ENCODE measurements around the gene DRC7.
A peak's percentile ranks its signal among the peaks of the same experiment; 100 is the strongest.

Gene DRC7

DNA sequence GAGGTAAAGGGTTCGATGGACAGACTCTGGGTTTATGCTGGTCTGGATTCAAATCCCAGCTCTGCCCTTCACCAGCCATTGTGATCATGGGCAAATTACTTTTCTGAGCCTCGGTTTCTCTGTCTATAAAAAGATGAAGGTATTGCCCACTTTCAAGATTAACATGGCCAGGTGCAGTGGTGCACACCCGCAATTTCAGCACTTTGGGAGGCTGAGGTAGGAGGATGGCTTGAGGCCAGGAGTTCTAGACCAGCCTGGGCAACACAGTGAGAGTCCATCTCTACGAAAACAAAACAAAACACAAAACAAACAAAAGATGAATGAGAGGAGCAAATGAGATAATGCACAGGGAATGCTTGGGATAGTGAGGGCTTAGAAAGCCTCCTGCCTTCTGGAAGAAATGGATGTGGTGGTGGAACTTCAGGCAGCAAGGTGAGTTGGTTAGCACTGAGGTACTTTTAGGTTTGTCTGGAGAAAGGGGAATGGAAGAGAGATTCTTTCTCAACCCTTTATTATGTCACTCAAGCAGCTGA lies 18.0 kb upstream of the DRC7 start:
- no peak for DNase-seq (ENCODE audit: low spot score)

DNA sequence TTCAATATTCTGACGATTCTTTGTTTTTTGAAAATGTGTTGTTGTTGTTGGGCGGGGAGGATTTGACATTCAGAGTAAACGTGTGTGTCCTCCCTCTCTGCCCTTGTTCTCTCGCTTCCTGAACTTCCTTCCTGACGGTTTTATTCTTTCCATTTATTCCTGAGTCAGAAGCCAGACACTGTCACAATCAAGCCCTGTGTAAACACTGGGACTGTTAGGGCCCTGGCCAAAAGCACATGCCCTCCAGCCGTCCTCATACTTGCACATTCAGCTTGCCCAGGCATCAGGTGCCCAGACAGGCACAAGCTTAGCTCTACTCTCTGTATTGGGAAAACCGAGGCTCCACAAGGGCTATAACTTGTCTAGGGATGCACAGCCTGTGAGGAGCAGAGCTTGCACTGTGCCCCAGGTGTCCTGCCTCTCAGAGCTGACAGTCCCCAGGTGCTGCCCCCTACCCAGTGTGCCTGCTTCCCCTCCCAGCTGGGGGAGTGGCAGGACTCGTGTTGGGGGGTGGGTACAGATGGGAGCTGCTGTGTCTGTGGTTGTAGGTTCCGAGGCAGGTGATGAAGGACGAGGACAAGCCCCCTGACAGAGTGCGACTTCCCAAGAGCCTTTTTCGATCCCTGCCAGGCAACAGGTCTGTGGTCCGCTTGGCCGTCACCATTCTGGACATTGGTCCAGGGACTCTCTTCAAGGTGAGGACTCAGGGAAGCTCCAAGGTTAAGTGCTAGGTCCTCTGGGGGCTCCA lies 16.8 kb upstream of the DRC7 start:
- no peak for DNase-seq (ENCODE audit: low spot score)

DNA sequence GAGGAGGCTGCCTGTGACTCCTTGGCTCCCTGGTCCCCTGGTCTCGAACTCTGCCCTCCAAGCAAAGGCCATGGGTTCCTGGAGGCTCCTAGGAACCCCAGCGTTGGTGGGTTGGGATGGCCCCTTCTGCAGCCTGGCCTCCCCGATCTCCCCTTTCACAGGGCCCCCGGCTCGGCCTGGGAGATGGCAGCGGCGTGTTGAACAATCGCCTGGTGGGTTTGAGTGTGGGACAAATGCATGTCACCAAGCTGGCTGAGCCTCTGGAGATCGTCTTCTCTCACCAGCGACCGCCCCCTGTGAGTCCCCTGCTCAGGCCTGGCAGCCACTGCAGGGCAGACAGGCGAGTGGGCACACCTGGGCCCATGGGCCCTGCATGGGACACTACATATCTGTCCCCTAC lies 15.6 kb upstream of the DRC7 start:
- DNase-seq (ENCODE audit: low spot score) = no peak

DNA sequence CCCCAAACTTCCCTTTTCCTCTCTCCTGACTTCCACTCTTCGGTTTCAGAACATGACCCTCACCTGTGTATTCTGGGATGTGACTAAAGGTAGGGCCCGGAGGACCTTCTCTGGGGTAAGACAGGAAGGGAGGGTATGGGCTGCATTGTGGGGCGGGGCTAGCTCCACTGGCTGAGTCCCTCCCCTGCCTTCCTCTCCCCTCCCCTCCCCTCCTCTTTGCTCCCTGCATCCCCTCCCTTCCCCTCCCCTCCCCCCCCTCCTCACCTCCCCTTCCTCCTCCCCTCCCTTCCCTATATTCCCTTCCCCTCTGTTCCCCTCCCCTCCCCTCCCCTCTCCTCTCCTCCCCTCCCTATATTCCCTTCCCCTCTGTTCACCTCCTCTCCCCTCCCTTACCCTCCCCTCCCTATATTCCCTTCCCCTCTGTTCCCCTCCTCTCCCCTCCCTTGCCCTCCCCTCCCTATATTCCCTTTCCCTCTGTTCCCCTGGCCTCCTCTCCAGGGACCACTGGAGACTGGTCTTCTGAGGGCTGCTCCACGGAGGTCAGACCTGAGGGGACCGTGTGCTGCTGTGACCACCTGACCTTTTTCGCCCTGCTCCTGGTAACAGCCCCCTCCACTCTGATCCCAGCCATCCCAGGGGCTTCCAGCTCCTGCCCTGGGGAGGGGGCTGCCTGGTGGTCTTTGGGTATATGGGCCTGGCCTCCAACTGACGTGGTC lies 14.7 kb upstream of the DRC7 start:
- DNase-seq (ENCODE audit: low spot score) = no peak

DNA sequence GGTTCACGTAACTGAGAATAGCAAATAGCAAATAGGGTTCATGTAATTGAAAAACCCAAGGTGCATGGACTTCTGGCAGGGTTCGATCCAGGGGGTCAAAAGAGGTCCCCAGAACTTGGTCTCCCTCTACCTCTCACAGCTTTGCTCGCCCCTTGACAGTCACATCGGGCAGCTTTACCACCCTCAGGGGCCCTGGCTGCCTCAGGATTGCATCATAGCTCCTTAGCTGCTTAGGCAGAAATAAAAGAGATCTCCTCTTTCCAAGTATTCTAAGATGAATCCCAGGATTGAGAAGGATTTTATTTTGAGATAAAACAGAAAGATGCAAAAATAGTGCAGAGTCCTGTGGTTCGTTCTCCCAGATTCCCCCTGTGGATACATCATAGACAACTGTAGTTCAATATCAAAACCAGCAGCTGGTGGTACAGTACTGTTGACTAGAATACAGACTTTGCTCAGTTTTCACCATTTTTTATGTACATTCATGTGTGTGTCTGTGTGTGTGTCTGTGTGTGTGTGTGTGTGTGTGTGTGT lies 13.7 kb upstream of the DRC7 start:
- DNase-seq (ENCODE audit: low spot score) = no peak

DNA sequence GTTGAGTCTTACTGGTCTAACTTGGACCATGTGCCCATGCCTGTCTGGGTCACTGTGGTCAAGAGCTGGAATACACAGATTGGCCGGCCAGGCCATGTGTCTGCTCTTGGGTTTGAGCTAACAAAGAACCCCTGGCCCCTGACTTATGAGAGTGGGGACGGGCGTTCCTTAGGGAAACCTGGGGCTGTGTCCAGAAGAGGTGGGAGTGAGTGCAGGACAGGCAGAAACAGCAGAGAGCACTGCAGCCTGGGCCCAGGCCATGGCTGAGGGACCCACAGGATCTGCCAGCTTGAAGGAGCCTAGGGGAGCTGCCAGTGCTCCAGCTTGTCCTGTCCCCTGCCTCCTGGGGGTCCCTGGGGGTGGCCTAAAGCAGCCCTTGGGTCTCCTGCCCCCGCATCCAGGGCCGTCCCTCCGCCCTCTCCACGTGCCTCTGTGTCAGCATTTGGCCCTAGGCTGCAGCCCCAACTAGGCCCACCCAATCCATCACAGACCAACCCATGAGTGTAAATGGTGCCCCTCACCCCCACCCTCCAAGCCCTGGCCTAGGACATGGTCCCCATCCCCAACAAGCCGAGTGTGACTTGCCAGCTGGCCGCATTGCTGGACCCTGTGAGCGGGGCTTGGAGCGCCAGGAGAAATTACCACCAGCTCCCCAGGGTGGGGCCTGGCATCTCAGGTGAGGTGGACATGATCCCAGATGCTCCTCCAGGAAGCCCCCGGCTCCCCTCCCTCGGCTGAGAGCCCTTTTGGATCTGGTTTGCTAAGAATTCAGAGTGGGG lies 12.5 kb upstream of the DRC7 start:
- DNase-seq (ENCODE audit: low spot score) = no peak

DNA sequence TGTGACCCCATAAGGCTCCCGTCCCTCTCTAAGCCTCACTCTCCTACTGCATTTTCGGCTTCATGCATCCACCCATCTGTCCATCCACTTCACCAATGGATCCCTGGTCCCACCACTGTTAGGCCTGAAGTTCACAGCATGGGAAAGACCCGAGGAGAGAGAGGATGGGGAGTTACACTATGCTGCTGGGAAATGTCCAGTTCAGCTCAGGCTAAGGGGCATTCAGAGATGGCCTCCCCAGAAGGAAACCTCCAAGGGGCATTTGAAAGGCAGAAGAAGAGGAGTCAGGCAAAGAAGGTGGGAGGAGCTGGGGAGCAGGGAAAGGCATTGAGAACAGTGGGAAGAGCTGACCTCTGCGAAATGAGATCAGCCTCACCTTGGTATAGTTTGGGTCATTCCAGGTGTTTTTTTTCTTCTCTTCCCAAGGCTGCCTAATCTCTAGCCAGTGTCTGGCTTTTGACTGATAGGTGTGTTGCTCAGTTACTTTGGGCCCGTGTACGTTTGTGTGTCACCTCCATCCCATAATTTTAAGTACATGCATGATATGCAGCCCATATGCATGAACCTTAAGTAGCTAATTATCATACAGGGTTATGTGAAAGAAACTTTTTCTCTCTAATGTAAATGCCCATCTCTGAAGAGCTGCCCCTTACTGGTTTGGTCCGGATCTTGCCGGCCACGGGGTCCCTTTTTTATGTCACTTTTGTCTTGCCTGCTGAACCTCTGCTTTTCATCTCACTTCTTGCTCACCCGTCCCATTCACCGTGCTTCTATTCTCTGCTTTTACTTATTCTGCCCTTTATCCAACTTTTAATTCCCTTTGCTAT lies 11.6 kb upstream of the DRC7 start:
- DNase-seq (ENCODE audit: low spot score) = peak; percentile 18

DNA sequence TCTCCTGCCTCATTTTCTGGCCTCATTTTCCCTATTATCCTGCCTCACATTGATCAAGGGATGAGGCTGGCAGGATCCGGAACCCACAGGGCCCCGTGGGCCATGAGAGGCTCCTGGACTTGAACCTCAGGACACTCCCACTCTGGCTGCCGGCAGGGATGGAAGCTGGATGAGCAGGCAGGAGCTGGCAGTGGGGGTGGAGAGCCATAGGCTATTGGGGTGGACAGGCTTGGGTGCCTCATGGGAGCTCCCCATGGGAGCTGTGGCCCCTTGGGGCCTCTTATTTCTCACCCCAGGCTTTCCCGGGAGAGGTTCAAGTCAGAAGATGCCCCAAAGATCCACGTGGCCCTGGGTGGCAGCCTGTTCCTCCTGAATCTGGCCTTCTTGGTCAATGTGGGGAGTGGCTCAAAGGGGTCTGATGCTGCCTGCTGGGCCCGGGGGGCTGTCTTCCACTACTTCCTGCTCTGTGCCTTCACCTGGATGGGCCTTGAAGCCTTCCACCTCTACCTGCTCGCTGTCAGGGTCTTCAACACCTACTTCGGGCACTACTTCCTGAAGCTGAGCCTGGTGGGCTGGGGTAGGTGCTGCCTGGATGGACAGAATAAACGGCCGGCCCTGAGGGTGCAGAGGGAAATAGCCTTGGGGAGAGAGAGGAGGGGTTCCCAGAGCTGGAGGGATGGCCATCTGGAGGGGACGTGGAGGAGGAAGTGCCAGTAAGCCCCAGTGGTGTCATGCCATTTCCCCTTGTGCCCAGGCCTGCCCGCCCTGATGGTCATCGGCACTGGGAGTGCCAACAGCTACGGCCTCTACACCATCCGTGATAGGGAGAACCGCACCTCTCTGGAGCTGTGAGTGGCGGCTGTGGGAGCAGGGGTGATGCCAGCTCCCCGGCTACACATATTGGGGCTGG lies 10.7 kb upstream of the DRC7 start:
- no peak for DNase-seq (ENCODE audit: low spot score)

DNA sequence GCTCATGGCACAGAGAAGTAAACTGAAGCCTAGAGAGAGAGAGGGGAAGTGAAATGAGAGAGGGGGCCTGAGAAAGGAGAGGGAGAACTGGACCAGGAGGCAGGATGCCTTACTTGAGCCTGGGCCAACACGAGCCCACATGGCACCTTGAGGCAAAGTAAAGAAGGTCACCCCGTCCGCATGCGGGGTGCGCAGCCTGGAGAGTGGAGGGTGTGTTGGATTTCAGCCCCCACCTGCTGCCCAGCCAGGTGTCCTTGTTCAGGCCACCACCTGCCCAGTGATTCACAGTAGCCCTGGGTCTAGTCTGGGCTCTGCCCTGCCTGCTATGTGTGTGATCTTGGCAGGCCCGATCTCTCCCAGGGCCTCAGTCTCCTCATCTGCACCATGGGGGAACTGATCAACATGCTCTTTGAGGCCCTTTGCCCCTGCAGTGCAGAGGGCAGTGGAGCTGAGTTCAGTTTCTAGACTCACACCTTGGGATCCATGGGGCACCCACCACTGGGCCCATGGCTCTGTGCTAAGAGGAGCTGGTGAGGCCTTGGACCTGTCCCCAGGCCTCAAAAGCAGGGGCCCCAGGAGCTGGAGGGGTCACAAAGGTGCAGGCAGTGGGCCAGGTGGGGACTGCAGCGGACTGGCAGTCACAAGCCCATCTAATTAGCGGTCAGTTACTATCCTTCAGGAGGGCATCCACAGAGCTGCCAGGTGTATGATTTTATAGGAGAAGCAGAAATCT lies 9.8 kb upstream of the DRC7 start:
- no peak for DNase-seq (ENCODE audit: low spot score)

DNA sequence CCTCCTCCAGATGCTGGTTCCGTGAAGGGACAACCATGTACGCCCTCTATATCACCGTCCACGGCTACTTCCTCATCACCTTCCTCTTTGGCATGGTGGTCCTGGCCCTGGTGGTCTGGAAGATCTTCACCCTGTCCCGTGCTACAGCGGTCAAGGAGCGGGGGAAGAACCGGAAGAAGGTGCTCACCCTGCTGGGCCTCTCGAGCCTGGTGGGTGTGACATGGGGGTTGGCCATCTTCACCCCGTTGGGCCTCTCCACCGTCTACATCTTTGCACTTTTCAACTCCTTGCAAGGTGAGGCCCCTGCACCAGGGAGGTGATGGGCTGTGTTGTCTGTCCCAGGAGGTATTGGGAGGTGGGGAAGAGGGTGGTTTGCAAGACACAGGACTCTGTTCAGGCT lies 9.0 kb upstream of the DRC7 start:
- no peak for DNase-seq (ENCODE audit: low spot score)

DNA sequence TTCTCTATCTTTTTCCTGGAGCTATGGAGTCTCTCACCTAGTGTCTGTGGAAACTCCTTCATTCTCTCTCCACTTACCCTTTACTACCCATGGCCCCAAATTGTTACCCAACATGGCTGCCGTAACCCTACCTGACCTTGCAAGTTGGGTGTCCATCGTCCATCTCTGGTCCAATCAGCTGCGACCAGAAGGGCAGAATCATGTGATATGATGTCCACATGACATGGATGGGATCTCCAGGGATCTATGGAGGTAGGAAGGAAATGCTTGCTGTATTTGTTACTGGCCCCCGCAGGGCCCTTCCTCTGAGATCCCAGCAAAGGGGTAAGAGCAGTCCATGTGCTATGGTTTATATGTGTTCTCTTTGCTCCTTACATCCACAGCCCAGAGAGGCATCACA lies 8.0 kb upstream of the DRC7 start:
- no peak for DNase-seq (ENCODE audit: low spot score)

DNA sequence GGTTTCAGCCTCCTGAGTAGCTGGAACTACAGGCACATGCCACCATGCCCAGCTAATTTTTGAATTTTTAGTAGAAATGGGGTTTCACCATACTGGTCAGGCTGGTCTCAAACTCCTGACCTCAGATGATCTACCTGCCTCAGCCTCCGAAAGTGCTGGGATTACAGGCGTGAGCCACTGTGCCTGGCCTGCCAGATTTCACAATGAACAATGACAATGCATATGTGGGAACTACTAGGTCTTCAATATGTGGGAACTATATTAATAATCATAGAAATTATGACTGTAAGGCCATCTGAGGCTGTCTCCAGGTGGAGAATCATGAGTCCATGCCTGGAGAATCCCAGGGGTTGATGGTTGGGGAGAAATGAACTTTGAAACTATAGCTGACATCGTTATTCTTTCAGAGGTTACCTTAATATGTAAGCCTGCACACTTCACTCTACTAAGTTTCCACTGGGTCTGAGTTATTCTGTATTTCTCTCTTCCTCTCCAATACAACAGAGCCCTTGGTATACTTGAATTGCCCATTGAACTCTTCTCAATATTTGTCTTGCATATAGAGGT lies 7.2 kb upstream of the DRC7 start:
- no peak for DNase-seq (ENCODE audit: low spot score)

DNA sequence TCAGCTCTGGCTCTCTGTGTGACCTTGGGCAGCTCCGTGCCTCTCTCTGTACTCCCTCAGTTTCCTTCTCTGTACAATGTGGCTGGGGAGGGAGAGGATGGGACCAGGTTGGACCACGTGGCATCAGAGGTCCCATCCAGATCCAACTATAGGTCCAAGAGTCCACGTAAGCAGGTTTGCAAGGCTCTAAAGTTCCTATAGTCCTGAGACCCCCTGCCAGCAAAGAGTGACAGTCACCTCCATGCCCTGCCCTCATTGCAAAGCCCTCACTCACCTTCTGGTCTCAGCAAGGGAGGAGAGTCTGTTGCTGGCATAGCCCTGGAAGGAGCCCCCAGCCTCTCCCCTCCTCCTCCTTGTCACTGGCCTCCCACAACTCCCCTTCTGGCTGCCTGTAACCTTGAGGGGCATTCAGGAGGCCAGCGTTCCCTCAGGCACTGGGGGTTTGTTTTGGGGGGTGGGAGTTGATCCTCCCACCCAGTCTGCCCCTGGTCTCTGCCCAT lies 6.1 kb upstream of the DRC7 start:
- DNase-seq (ENCODE audit: low spot score) = no peak

DNA sequence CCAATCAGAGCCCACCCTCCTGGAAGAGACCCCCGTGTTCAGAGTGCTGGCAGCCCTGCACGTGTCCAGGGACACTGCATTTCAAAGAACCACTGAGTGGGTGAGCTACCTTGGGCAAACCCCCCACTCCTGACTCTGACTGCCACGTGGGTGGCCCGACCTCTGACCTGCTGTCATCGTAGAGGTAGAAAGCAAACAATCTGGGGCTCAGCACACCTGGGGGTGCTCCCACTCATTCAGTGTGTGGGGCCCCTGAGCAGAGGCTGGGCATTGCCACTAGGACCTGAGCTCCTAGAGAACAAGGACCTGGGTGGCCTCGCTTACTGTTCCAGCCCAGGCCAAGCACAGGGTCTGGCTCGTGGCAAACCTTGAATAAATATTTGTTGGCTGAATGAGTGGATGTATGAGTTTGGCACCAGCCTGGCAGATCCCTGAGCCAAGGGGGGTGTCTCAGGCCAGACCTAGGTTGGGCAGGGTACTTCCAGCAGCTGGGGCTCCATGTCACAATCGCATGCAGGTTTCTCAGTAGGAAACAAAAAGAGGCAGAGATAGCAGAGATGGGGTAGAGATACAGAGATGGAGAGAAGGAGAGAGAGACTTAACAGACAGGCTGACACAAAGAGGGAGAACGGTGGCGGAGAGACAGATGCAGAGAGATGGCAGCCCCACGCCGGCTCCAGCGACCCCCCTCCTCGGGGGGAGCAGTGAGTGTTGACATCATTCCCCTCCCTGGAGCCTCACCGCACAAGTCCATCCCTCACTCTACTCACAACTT lies 5.4 kb upstream of the DRC7 start:
- no peak for DNase-seq (ENCODE audit: low spot score)

DNA sequence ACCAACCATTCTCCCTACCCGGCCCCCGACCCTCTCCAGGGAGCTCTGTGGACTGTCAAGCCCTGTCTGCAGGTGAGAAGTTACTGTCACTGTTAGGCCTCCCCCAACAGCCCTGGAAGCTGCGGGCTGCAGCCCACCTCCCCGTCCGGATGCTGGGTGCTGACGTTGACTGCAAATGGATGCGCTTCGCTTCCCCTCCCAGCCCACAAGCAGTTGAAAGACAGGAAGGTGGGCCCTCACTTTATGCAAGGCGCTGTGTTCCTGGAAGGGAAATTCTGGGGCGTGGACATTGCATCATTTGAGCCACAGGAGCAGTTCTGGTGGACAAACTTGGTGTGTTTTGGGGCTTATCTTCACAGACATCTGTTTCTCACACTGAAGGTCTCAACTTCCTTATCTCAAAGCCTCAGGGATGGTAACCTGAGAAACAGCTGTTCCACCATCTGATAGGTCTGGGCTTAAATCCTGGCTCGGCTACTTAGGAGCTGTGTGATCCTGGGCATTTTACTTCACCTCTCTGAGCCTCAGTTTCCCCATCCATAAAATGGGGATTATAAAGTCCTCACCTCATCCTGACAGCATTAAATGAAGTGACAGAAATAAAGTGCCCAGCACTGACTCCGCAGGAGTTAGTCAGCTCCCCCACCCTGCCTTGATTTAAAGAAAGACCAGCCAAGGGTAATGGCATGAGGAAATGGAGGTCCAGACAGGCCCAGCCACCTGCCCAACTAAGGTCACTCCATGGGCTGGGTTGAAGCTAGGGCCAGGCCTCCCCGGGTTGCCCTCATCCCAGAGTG lies 4.6 kb upstream of the DRC7 start:
- no peak for DNase-seq (ENCODE audit: low spot score)

DNA sequence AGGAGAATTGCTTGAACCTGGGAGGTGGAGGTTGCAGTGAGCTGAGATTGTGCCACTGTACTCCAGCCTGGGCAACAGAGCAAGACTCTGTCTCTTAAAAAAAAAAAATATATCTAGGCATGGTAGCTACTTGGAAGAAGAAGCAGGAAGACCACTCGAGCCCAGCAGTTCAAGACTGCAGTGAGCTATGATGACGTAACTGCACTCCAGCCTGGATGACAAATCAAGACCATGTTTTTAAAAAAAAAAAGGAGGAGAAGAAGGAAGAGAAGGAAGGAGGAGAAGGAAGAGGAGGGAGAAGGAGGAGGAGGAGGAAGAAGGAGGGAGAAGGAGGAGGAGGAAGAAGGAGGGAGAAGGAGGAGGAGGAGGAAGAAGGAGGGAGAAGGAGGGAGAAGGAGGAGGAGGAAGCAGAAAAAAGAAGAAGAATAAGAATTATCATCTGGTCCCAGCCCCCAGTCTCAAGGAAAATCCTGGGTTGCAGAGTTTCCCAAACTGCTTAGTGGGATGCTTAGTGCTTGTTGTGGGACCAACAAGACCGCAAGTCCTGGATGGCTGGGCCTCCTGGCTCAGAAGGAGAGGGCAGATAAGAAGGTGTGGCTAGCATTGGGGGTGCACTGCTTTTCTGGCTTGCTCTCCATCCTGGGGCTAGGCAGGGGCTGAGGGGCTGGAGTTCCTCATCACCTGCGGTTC lies 3.7 kb upstream of the DRC7 start:
- DNase-seq (ENCODE audit: low spot score) = no peak

DNA sequence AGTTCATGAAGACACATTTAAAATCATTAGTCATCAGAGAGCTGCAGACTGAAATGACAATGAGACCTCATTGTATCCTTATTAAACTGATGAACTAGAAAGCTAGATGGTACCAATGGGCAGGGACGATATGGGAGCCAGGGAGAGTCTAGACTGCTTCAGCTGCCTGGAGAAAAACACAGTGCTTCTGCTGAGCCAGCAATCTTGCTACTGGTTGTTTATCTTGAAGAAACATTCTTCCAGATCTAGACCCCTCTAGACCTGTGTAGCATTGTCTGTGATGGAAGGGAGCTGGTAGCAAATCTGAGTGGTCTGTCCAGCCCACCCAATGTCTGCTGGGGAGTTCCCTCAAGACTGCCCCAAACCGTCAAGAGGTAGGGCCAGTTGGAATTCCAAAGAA lies 2.0 kb upstream of the DRC7 start:
- no peak for DNase-seq (ENCODE audit: low spot score)
